SK-N-SH (cell line): ENCODE measurements around the gene DRC3. TPM values are rescaled to one million over a fixed set of nuclear protein-coding genes. Genes with fewer than 3 reads are reported as not detected.

Experiments used
- CTCF ChIA-PET: fragments of 300-600, 350-600 bp; formaldehyde crosslinking; extraction: SDS; loops from one replicate; lab custom pipeline; 2021; lab: Yijun Ruan, JAX
- POLR2A ChIA-PET: fragments of 350-600 bp; sonication (Branson Sonifier 250); formaldehyde crosslinking; extraction: SDS; loops from one replicate; lab custom pipeline; 2020; ENCODE audit warnings: antibody characterized with exemption, inconsistent platforms; lab: Yijun Ruan, JAX
- DNase-seq: peaks from one replicate; pipeline ENCODE4 v3.0.0; 2012
- H2AFZ ChIP-seq: fragments of 200-600 bp; sonication (generic); 2 replicates; pipeline ENCODE4 v1.8.1; 2016; ENCODE audit warnings: antibody characterized with exemption, mild to moderate bottlenecking, low read depth
- H3F3A ChIP-seq: fragments of 200-600 bp; sonication (generic); replicated peaks from 2 replicates; pipeline ENCODE3; 2016; ENCODE audit warnings: antibody characterized with exemption, mild to moderate bottlenecking; ENCODE audit not compliant: insufficient read depth
- H3K27ac ChIP-seq, 2 experiments: fragments of 200-500 bp in 1 of 2; fragments of 200-600 bp in 1 of 2; sonication (Bioruptor generic) in 1 of 2; sonication (generic), shearing (Covaris generic) in 1 of 2; 2 replicates each; pipeline versions ENCODE4 v1.5.1 to v1.6.1; 2014 to 2016; ENCODE audit warnings: low read depth in 2 of 2, inconsistent platforms in 1 of 2, low read length in 1 of 2, mild to moderate bottlenecking in 1 of 2, mixed read lengths in 1 of 2
- H3K27me3 ChIP-seq: fragments of 200-600 bp; sonication (generic), shearing (Covaris generic); 2 replicates; pipeline ENCODE4 v1.6.1; 2016; ENCODE audit warnings: mixed run types; ENCODE audit not compliant: insufficient read depth
- H3K36me3 ChIP-seq, 2 experiments: fragments of 200-500 bp in 1 of 2; fragments of 200-600 bp in 1 of 2; sonication (Bioruptor generic) in 1 of 2; sonication (generic) in 1 of 2; replicated peaks in 1 of 2; 2 replicates each; pipeline versions ENCODE3 to v1.5.1; 2014 to 2016; ENCODE audit warnings: low read length in 1 of 2, mild to moderate bottlenecking in 1 of 2; ENCODE audit not compliant: insufficient read depth in 2 of 2, control insufficient read depth in 1 of 2
- H3K4me1 ChIP-seq, 2 experiments: fragments of 200-500 bp in 1 of 2; fragments of 200-600 bp in 1 of 2; sonication (Bioruptor generic) in 1 of 2; sonication (generic), shearing (Covaris generic) in 1 of 2; 2 replicates each; pipeline versions ENCODE4 v1.5.1 to v1.6.1; 2014 to 2016; ENCODE audit warnings: low read depth in 1 of 2, low read length in 1 of 2, mixed run types in 1 of 2; ENCODE audit not compliant: insufficient read depth in 2 of 2, control insufficient read depth in 1 of 2
- H3K4me2 ChIP-seq: fragments of 200-600 bp; sonication (generic), shearing (Covaris generic); 2 replicates; pipeline ENCODE4 v1.6.1; 2017; ENCODE audit warnings: mixed run types
- H3K4me3 ChIP-seq, 2 experiments: fragments of 200-500 bp in 1 of 2; fragments of 200-600 bp in 1 of 2; sonication (Bioruptor generic) in 1 of 2; sonication (generic), shearing (Covaris generic) in 1 of 2; 2 replicates each; pipeline versions ENCODE4 v1.5.1 to v1.8.1; 2014 to 2016; ENCODE audit warnings: low read depth in 2 of 2, inconsistent platforms in 1 of 2, low read length in 1 of 2, mild to moderate bottlenecking in 1 of 2, mixed read lengths in 1 of 2, moderate library complexity in 1 of 2
- H3K79me2 ChIP-seq: fragments of 200-600 bp; sonication (generic); 2 replicates; pipeline ENCODE4 v1.8.1; 2017; ENCODE audit warnings: mild to moderate bottlenecking; ENCODE audit not compliant: insufficient read depth
- H3K9ac ChIP-seq: fragments of 200-600 bp; sonication (generic); 2 replicates; pipeline ENCODE4 v1.6.1; 2017; ENCODE audit warnings: mixed run types
- H3K9me2 ChIP-seq: fragments of 200-600 bp; sonication (generic); 2 replicates; pipeline ENCODE4 v1.6.1; 2017; ENCODE audit warnings: mixed run types
- H3K9me3 ChIP-seq: fragments of 200-600 bp; sonication (generic); 2 replicates; pipeline ENCODE4 v1.6.1; 2017; ENCODE audit warnings: mixed run types, mild to moderate bottlenecking, moderate library complexity
- H4K20me1 ChIP-seq: fragments of 200-600 bp; sonication (generic); 2 replicates; pipeline ENCODE4 v1.6.1; 2017; ENCODE audit warnings: mild to moderate bottlenecking, mixed run types; ENCODE audit not compliant: insufficient read depth
- GATA2 ChIP-seq: sonication (generic); formaldehyde crosslinking; IDR thresholded peaks from 2 replicates; pipeline ENCODE4 v1.5.0; 2020; ENCODE audit warnings: mild to moderate bottlenecking, missing genetic modification reagents
- JUND ChIP-seq: IDR thresholded peaks from 2 replicates; pipeline ENCODE4 v1.4.0; 2012
- MXI1 ChIP-seq: IDR thresholded peaks from 2 replicates; pipeline ENCODE4 v1.6.1; 2012; ENCODE audit warnings: mild to moderate bottlenecking, low read depth, low read length, improper control_type of control experiment
- NRF1 ChIP-seq: IDR thresholded peaks from 2 replicates; pipeline ENCODE4 v1.6.1; 2012; ENCODE audit warnings: low read depth, mild to moderate bottlenecking, low read length
- RAD21 ChIP-seq: IDR thresholded peaks from 2 replicates; pipeline ENCODE4 v1.6.1; 2012; ENCODE audit warnings: mild to moderate bottlenecking, low read length
- RCOR1 ChIP-seq: fragments of 150-350 bp; IDR thresholded peaks from 2 replicates; pipeline ENCODE4 v1.6.1; 2017; ENCODE audit warnings: antibody characterized with exemption, low read length
- RFX5 ChIP-seq: IDR thresholded peaks from 2 replicates; pipeline ENCODE4 v1.6.1; 2012; ENCODE audit warnings: mild to moderate bottlenecking, improper control_type of control experiment, low read length
- RXRA ChIP-seq: IDR thresholded peaks from 2 replicates; pipeline ENCODE4 v1.4.0; 2012; ENCODE audit warnings: low read depth, mild to moderate bottlenecking, borderline replicate concordance
- SIN3A ChIP-seq: IDR thresholded peaks from 2 replicates; pipeline ENCODE4 v1.6.1; 2012; ENCODE audit warnings: low read depth, mild to moderate bottlenecking, low read length, moderate library complexity, borderline replicate concordance
- SMC3 ChIP-seq: IDR thresholded peaks from 2 replicates; pipeline ENCODE4 v1.6.1; 2012; ENCODE audit warnings: low read depth, low read length, improper control_type of control experiment
- TEAD4 ChIP-seq: IDR thresholded peaks from 2 replicates; pipeline ENCODE4 v1.4.0; 2012; ENCODE audit warnings: mild to moderate bottlenecking, borderline replicate concordance; ENCODE audit not compliant: insufficient read depth
- YY1 ChIP-seq: IDR thresholded peaks from 2 replicates; pipeline ENCODE4 v1.4.0; 2012; ENCODE audit warnings: low read depth, mild to moderate bottlenecking
- WGBS: methylation state at CpG from one replicate; pipeline ENCODE4 v1.1.6; 2017; ENCODE audit warnings: low lambda C conversion rate; 5-methylcytosine and 5-hydroxymethylcytosine counted together
- polyA plus RNA-seq, 3 experiments: library from polyadenylated mRNA; depleted of rRNA; stranded (reverse); fragments of >200 nt; gene quantifications; 2 replicates each; pipeline ENCODE4 v1.2.3, GENCODE V29; 2012
- TF ChIP-seq, protein P1 (sequence below): IDR thresholded peaks from 2 replicates; pipeline ENCODE4 v1.4.0; 2012; ENCODE audit warnings: low read depth, borderline replicate concordance
- TF ChIP-seq, protein P2 (sequence below): fragments of 150-350 bp; IDR thresholded peaks from 2 replicates; pipeline ENCODE4 v1.6.1; 2017; ENCODE audit warnings: antibody characterized with exemption, low read length, low read depth, borderline replicate concordance
- TF ChIP-seq, protein P3 (sequence below): fragments of 200-600 bp; sonication (generic); IDR thresholded peaks from 2 replicates; pipeline ENCODE4 v1.6.1; 2017; ENCODE audit warnings: antibody characterized with exemption, mild to moderate bottlenecking, moderate library complexity
- TF ChIP-seq, protein P4 (sequence below): IDR thresholded peaks from 2 replicates; pipeline ENCODE4; 2012
- TF ChIP-seq, protein P5 (sequence below): IDR thresholded peaks from 2 replicates; pipeline ENCODE4 v1.4.0; 2012; ENCODE audit warnings: low read depth

Gene DRC3
- polyA plus RNA-seq, 1 of the 3 experiments (the other 2 are of a cell fraction): 3.6 TPM

DNA sequence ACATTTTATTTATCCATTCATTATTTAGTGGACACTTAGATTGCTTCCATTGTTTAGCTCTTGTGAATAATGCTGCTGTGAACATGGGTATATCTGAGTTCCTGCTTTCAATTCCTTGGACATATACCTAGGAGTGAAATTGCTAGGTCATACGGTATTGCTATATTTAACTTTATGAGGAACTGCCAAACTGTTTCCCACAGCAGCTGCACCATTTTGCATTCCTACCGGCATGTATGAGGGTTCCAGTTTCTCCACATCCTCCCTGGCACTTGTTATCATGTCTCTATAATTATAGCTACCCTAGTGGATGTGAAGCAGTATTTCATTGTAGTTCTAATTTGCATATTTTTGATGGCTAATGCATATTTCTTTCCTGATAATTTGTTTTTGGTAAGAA, 91.4 kb downstream of the DRC3 start:
- POLR2A ChIA-PET: no interaction called here
- no peaks in the 10 kb centered on the region for H3K4me1 ChIP-seq

DNA sequence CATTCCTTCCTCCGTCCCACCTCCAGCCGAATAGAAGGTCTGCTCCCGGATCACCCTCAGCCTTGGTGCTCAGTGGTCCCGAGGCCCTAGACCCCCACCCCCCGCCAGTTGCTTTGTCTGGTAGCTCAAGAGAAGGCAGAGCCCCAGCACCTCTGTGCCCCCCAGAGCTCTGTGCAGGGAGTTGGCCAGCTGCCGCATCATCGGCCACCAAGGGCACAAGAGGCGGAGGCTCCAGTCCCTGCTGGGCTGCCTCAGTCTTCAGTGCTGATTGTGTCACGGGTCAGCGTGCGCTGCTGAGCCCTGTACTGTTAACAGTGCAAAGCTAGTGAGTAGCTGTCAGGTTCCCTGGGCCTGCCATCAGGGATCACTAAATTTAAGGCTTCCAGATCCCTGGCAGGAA, 92.9 kb downstream of the DRC3 start:
- no peaks in the 10 kb centered on the region for H3K4me1 ChIP-seq
- CTCF ChIA-PET: no interaction called here
- no peaks in the 10 kb centered on the region for H3K9me2 ChIP-seq
- no peak overlapping the region for H3K9ac ChIP-seq
- H3K36me3 ChIP-seq: peaks cover 15 to 33% of the 10 kb centered on the region in 2 experiments
- H3K4me2 ChIP-seq: no peak overlapping the region
- POLR2A ChIA-PET: no interaction called here
- no peak overlapping the region for H3K4me3 ChIP-seq
- WGBS: 95% methylated on average over 5 of the region's 11 CpGs
- no peaks in the 10 kb centered on the region for H3K79me2 ChIP-seq
- no peak for DNase-seq
- H3K27me3 ChIP-seq: no peaks in the 10 kb centered on the region
- H2AFZ ChIP-seq: no peak overlapping the region
- H3K27ac ChIP-seq: no peak overlapping the region
- H4K20me1 ChIP-seq: no peaks in the 10 kb centered on the region
- no peaks in the 10 kb centered on the region for H3F3A ChIP-seq
- H3K9me3 ChIP-seq: no peaks in the 10 kb centered on the region
- TF ChIP-seq RFX5 (no peak), JUND (no peak), MXI1 (no peak), YY1 (no peak), SIN3A (no peak)
- TF ChIP-seq, protein P1, sequence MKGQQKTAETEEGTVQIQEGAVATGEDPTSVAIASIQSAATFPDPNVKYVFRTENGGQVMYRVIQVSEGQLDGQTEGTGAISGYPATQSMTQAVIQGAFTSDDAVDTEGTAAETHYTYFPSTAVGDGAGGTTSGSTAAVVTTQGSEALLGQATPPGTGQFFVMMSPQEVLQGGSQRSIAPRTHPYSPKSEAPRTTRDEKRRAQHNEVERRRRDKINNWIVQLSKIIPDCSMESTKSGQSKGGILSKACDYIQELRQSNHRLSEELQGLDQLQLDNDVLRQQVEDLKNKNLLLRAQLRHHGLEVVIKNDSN: no peak

More for the DNA sequence above, 91.4 kb downstream of the DRC3 start:
- 87% methylated on average over 2 of the region's 2 CpGs for WGBS
- CTCF ChIA-PET: no interaction called here
- no peak for DNase-seq
- no peak overlapping the region for H3K4me3 ChIP-seq
- TF ChIP-seq, protein P2, sequence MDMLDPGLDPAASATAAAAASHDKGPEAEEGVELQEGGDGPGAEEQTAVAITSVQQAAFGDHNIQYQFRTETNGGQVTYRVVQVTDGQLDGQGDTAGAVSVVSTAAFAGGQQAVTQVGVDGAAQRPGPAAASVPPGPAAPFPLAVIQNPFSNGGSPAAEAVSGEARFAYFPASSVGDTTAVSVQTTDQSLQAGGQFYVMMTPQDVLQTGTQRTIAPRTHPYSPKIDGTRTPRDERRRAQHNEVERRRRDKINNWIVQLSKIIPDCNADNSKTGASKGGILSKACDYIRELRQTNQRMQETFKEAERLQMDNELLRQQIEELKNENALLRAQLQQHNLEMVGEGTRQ: no peak
- TF ChIP-seq, protein P3, sequence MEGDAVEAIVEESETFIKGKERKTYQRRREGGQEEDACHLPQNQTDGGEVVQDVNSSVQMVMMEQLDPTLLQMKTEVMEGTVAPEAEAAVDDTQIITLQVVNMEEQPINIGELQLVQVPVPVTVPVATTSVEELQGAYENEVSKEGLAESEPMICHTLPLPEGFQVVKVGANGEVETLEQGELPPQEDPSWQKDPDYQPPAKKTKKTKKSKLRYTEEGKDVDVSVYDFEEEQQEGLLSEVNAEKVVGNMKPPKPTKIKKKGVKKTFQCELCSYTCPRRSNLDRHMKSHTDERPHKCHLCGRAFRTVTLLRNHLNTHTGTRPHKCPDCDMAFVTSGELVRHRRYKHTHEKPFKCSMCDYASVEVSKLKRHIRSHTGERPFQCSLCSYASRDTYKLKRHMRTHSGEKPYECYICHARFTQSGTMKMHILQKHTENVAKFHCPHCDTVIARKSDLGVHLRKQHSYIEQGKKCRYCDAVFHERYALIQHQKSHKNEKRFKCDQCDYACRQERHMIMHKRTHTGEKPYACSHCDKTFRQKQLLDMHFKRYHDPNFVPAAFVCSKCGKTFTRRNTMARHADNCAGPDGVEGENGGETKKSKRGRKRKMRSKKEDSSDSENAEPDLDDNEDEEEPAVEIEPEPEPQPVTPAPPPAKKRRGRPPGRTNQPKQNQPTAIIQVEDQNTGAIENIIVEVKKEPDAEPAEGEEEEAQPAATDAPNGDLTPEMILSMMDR: no peak
- TF ChIP-seq, protein P4, sequence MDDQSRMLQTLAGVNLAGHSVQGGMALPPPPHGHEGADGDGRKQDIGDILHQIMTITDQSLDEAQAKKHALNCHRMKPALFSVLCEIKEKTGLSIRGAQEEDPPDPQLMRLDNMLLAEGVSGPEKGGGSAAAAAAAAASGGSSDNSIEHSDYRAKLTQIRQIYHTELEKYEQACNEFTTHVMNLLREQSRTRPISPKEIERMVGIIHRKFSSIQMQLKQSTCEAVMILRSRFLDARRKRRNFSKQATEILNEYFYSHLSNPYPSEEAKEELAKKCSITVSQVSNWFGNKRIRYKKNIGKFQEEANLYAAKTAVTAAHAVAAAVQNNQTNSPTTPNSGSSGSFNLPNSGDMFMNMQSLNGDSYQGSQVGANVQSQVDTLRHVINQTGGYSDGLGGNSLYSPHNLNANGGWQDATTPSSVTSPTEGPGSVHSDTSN: no peak
- TF ChIP-seq SMC3: no peak
- no peak for TF ChIP-seq TEAD4
- TF ChIP-seq NRF1: no peak
- no peak for TF ChIP-seq RAD21
- TF ChIP-seq RXRA: no peak
- TF ChIP-seq, protein P5, sequence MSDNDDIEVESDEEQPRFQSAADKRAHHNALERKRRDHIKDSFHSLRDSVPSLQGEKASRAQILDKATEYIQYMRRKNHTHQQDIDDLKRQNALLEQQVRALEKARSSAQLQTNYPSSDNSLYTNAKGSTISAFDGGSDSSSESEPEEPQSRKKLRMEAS: no peak
- no peak for TF ChIP-seq RCOR1
- TF ChIP-seq GATA2 (CRISPR knock-in tag): no peak
- no peaks in the 10 kb centered on the region for H4K20me1 ChIP-seq
- H3F3A ChIP-seq: no peaks in the 10 kb centered on the region
- no peak overlapping the region for H3K27ac ChIP-seq
- H2AFZ ChIP-seq: no peak overlapping the region
- no peaks in the 10 kb centered on the region for H3K9me2 ChIP-seq
- no peak overlapping the region for H3K9ac ChIP-seq
- no peaks in the 10 kb centered on the region for H3K79me2 ChIP-seq
- H3K36me3 ChIP-seq: peaks cover 18 to 39% of the 10 kb centered on the region in 2 experiments
- H3K9me3 ChIP-seq: no peaks in the 10 kb centered on the region
- no peaks in the 10 kb centered on the region for H3K27me3 ChIP-seq
- no peak overlapping the region for H3K4me2 ChIP-seq
